ENCODE measurements around the gene HES3.

DNA sequence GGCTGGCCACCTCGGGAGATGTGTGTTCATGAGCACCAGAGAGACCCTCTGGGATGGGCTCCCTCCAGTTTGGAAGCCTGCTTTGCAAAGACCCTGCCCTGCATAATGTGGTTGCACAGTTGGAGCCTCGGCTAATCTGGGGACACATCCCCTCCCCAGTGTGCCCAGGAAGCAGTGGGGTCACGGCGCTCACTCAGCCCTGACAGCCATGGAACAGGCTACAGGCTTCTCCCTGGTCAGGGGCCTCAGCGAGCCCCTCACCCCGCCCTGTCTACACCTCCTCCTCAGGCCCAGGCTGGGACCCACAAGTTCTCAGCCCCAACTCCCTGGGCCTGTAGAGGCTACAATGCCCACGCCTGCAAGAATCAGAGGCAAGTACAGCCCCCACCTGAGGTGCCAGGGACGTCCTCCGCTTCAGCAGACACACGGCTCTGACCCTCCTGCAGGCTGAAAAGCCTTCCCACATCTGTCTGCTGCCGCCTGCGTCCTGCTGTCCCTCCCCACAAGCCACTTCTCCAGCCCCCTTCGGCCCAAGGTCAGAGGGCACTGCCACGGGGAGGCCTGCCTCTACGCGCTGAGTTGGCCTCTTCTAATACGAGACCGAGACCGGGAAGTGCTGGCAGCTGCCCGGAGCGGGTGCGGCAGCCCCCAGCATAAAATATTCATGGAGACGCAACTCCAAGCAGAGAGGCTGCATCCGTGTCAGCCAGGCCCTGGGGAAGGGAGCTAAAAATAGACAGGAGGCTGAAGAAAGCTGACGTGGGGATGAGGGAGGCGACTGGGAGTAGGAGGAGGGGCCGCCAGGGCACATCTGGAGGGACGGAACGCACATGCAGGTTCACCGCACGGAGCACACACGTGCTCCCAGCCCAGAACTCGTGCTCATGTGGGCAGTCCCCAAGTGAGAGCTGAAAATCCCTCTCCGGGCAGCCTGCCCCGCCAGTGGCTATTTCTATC lies 32.1 kb downstream of the HES3 start:
- no peak for TF ChIP-seq GATA2 (IDR thresholded peaks at IDR 0.05; ENCODE audit: low read depth, low read length)
- no peak for TF ChIP-seq GATA3 (IDR thresholded peaks at IDR 0.05; ENCODE audit: low read depth, low read length)
